ENCODE results near the gene NLN. TPM values are rescaled to one million over a fixed set of nuclear protein-coding genes. Genes with fewer than 3 reads are reported as not detected.
A peak's percentile ranks its signal among the peaks of the same experiment; 100 is the strongest.
"Not testable (repeated sequence)": the region's sequence is repeated elsewhere in the genome, so short reads cannot be mapped to it uniquely, and the experiment has no call there.

NLN gene
- total RNA-seq, 2 donors from 2014 or later: 15.5 to 25.1 TPM

GRCh38 chr5:65820373-65820772 lies 98.4 kb downstream of the NLN start:
- intact Hi-C loops (cut with DNase I, micrococcal nuclease): no loop called here
- ATAC-seq (no peak), DNase-seq (no peak)

GRCh38 chr5:65821966-65822365 lies 100.0 kb downstream of the NLN start:
- intact Hi-C loops (cut with DNase I, micrococcal nuclease): no loop called here
- ATAC-seq (no peak), DNase-seq (no peak)

- intact Hi-C loops (cut with DNase I, micrococcal nuclease): no loop called here
- DNase-seq (no peak), ATAC-seq (no peak)
These were observed 100.7 kb downstream of the NLN start for GRCh38 chr5:65822710-65823109.

DNA sequence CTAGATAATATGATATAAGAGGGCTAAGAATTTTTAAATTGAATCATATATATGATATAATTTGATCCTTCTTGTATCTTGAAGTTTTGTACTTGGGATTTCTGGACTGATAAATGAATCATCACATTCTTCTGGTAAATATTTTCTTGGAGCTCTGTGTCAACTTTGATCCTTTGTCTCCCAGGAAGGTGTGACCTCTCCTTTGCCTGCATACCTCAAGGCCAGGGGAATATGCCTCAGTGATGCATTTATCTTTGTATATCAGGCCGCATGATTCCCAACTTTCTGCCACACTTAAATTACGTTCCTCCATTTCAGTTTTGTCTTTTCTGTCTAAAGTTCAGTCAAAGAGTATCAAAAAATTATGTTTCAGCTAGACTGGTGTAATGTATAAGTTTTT lies 101.2 kb downstream of the NLN start:
- intact Hi-C loops (cut with DNase I, micrococcal nuclease): no loop called here
- DNase-seq (no peak), ATAC-seq (peak; percentile 42)

GRCh38 chr5:65823845-65824445 lies 101.9 kb downstream of the NLN start:
- peak; percentile 74 for ATAC-seq
- DNase-seq: no peak
- intact Hi-C loops (cut with DNase I, micrococcal nuclease): no loop called here

DNA sequence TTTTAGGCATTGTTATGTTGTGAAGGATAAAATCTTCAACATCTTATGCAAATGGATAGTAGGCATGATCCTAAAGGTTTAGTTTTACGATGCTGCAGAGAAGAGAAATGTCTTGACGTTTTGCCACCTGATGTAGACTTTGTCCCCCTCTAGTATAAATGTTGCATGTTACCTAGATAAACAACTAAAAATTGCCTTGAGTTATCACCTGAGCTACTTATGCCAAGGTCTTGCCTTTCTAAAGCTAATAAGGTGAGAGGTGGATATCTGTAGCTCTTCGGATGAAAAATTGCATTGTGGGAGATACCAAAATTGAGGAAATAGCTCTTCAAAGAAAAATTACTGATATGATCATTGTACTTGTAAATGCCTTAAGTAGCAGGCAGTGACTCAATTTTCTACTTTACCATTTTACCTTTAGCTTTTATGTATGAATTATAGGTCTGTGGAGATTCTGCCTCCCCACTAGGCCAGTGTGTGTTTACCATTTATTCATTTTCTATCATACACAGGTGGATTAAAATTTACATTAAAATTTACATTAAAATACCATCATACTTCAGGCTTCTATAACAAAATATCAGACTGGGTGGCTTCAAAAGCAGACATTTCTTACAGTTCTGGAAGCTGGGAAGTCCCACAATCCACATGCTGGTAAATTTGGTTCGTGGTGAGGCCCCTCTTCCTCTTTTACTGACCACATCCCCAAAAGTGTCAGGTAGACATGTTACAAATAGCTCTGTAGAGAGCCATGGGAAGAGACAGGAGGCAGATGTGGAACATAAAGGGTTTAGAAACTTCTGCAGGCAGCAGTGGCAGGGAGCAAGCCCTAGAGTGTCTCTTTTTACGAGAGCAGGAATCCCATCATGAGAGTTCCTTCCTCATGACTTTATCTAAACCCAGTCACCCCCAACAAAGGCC lies 103.7 kb downstream of the NLN start:
- DNase-seq (no peak), ATAC-seq (peak; percentile 63)
- intact Hi-C loops (cut with DNase I, micrococcal nuclease): no loop called here

- DNase-seq (no peak), ATAC-seq (no peak)
- intact Hi-C loops (cut with DNase I, micrococcal nuclease): no loop called here
These were observed 106.3 kb downstream of the NLN start for GRCh38 chr5:65828022-65828896.

- no peak for DNase-seq
- intact Hi-C loops (cut with DNase I, micrococcal nuclease): no loop called here
These were observed 108.9 kb downstream of the NLN start for GRCh38 chr5:65830856-65831255.

GRCh38 chr5:65831276-65831675 lies 109.3 kb downstream of the NLN start:
- ATAC-seq (no peak), DNase-seq (no peak)
- intact Hi-C loops (cut with DNase I, micrococcal nuclease): no loop called here

More at GRCh38 chr5:65830856-65831255, 108.9 kb downstream of the NLN start:
- ATAC-seq: no peak

- no peak for DNase-seq
- ATAC-seq: no peak
- intact Hi-C loops (cut with DNase I, micrococcal nuclease): no loop called here
These were observed 110.1 kb downstream of the NLN start for GRCh38 chr5:65832152-65832551.

- ATAC-seq (peak; percentile 58), DNase-seq (no peak)
- intact Hi-C loops (cut with DNase I, micrococcal nuclease): no loop called here
These were observed 110.7 kb downstream of the NLN start for GRCh38 chr5:65832603-65833228.

DNA sequence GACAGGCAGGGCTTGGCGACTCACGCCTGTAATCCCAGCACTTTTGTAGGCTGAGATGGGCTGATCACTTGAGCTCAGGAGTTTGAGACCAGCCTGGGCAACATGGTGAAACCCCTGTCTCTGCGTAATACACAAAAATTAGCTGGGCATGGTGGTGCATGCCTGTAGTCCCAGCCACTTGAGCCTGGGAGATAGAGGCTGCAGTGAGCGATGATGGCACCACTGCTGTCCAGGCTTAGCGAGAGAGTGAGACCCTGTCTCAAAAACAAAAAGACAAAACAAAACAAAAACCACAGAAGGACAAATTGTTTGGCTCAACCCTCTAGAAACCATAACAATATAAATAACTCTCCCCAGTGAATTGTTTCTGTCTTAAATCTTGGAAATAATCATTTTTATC lies 111.8 kb downstream of the NLN start:
- ATAC-seq (no peak), DNase-seq (no peak)
- intact Hi-C loops (cut with DNase I, micrococcal nuclease): no loop called here

- intact Hi-C loops (cut with DNase I, micrococcal nuclease): no loop called here
- DNase-seq (no peak), ATAC-seq (no peak)
These were observed 112.3 kb downstream of the NLN start for GRCh38 chr5:65834306-65834705.

DNA sequence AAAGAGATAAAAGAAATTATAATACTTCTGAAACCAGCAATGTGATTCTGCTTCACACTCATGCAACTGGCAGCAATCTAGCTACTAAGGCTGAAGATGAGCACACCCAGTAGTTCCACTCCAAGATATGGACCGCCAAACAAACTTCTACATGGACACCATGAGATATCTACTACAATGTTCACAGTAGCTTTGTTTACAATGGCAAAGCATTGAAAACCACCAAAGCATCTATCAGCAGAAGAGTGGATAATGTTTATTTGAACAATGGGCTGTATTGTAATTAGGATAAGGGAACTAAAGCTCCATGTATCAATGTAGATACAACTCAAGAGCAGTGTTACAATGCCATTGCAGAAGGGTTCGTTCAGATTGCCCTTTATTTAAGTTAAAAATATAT lies 113.2 kb downstream of the NLN start:
- ATAC-seq (peak; percentile 34), DNase-seq (no peak)
- intact Hi-C loops (cut with DNase I, micrococcal nuclease): no loop called here

- ATAC-seq: no peak
- intact Hi-C loops (cut with DNase I, micrococcal nuclease): no loop called here
- DNase-seq: no peak
These were observed 115.1 kb downstream of the NLN start for GRCh38 chr5:65837139-65837538.

- DNase-seq; intact Hi-C loops (cut with DNase I, micrococcal nuclease); ATAC-seq: not testable (repeated sequence)
These were observed 117.2 kb downstream of the NLN start for GRCh38 chr5:65839170-65839569.

- intact Hi-C loops (cut with DNase I, micrococcal nuclease): no loop called here
- ATAC-seq (no peak), DNase-seq (no peak)
These were observed 118.1 kb downstream of the NLN start for GRCh38 chr5:65840071-65840470.

- intact Hi-C loops (cut with DNase I, micrococcal nuclease); DNase-seq; ATAC-seq: not testable (repeated sequence)
These were observed 122.8 kb downstream of the NLN start for GRCh38 chr5:65844763-65845162.

DNA sequence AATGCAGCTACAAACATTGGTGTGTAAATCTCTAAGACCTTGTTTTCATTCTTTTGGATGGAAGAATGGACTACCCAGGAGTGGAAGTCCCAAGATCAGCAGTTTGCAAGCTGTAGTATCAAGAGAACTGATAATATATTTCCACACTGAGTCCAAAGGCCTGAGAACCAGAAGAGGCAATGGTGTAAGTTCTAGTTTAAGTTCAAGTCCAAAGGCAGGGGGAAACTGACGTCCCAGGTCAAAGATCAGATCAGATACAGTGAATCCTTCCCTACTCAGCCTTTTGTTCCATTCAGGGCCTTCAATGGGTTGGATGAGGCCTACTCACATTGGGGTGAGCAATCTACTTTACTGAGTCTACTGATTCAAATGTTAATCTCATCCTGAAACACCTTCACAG lies 124.1 kb downstream of the NLN start:
- no peak for DNase-seq
- ATAC-seq: no peak
- intact Hi-C loops (cut with DNase I, micrococcal nuclease): no loop called here
